ENCODE results near the gene VARS2. TPM values are rescaled to one million over a fixed set of nuclear protein-coding genes. Genes with fewer than 3 reads are reported as not detected.

The VARS2 gene
- total and polyA plus RNA-seq, 9 of the 15 experiments (the other 6 are each of a cell fraction or from before 2014, with no cell fraction given): 1.6 to 53.6 (median 29.9) TPM

DNA sequence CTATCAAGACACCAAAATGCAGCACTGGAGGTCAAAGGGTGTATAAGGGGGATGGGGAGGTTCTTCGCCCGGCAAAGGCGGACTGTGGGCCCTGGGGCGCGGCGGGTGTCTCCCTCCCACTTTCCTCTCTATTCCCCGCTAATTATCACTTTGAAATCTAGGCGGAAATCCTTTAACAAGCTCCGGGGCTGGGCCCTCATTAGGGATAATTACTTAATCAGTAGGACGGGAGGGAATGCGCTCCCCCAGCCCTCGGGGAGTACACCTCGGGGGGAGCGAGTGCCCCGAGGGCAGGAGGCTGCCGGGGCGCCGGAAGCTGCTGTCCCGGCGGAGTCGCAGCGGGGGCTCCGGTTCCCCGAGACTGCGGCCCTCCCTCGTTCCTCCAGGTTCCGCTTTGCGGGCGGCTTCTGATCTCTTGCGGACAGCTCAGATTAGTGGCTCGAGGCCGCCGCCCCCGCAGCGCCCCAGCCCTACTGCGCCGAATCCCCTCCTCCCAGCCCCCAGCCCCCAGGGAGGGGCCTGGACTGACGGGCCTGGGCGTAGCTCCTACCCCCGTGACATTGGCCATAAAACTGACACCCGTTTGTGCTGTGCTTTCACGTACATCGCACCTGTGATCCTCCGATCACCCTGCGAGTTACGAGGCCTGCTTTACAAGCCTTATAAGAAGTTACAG lies 41.5 kb downstream of the VARS2 start (continued):
- TF ChIP-seq EGR1 (conservative IDR thresholded peaks at IDR 0.05) (peak; percentile 99), ZNF644 (tag; IDR thresholded peaks at IDR 0.05; ENCODE audit: low read depth) (0 out of 2 replicates have a peak, but pooled peaks have one; percentile 60), ETV1 (tag; conservative IDR thresholded peaks at IDR 0.05; ENCODE audit: low read depth) (peak; percentile 78), SP1 (CRISPR knock-in tag; IDR thresholded peaks at IDR 0.05) (peak; percentile 57), RBM14 (IDR thresholded peaks at IDR 0.05; ENCODE audit: borderline replicate concordance, insufficient read depth, low read depth, low read length) (no peak), L3MBTL2 (IDR thresholded peaks at IDR 0.05) (peak; percentile 86), PTRF (tag; IDR thresholded peaks at IDR 0.05) (no peak)
- TF ChIP-seq, protein P1, sequence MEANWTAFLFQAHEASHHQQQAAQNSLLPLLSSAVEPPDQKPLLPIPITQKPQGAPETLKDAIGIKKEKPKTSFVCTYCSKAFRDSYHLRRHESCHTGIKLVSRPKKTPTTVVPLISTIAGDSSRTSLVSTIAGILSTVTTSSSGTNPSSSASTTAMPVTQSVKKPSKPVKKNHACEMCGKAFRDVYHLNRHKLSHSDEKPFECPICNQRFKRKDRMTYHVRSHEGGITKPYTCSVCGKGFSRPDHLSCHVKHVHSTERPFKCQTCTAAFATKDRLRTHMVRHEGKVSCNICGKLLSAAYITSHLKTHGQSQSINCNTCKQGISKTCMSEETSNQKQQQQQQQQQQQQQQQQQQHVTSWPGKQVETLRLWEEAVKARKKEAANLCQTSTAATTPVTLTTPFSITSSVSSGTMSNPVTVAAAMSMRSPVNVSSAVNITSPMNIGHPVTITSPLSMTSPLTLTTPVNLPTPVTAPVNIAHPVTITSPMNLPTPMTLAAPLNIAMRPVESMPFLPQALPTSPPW (CRISPR knock-in tag; IDR thresholded peaks at IDR 0.05): peak; percentile 97

DNA sequence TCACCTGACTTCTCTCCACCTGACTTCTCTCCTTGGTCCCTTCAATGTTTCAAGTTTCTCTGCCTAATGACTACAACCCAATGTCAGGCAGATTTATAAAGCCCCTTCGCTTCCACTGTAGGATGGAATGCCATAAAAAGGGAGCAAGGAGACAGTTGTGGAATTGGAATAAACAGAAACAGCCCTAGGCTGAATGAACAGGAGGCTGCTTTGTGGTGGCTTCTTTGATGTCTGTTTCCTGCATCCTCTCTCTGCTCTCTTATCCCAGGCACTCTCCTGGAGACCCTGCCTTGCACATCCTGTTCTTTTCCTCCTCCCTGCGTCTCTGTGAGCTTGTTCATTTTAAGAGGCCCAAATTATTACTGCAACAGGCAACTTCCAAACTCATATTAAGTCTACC lies 43.7 kb downstream of the VARS2 start:
- TF ChIP-seq, protein P2, sequence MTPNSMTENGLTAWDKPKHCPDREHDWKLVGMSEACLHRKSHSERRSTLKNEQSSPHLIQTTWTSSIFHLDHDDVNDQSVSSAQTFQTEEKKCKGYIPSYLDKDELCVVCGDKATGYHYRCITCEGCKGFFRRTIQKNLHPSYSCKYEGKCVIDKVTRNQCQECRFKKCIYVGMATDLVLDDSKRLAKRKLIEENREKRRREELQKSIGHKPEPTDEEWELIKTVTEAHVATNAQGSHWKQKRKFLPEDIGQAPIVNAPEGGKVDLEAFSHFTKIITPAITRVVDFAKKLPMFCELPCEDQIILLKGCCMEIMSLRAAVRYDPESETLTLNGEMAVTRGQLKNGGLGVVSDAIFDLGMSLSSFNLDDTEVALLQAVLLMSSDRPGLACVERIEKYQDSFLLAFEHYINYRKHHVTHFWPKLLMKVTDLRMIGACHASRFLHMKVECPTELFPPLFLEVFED (CRISPR knock-in tag; conservative IDR thresholded peaks at IDR 0.05): no peak
- no peak for TF ChIP-seq CBX3 (IDR thresholded peaks at IDR 0.05; ENCODE audit: borderline replicate concordance in 1 of 2, low read length in 2 of 2)
- TF ChIP-seq, protein P3, sequence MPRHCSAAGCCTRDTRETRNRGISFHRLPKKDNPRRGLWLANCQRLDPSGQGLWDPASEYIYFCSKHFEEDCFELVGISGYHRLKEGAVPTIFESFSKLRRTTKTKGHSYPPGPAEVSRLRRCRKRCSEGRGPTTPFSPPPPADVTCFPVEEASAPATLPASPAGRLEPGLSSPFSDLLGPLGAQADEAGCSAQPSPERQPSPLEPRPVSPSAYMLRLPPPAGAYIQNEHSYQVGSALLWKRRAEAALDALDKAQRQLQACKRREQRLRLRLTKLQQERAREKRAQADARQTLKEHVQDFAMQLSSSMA (CRISPR knock-in tag; IDR thresholded peaks at IDR 0.05): no peak
- no peak for TF ChIP-seq SMAD4 (CRISPR knock-in tag; conservative IDR thresholded peaks at IDR 0.05)
- no peak for TF ChIP-seq EP300 (IDR thresholded peaks at IDR 0.05; ENCODE audit: low read length)
- TF ChIP-seq, protein P4, sequence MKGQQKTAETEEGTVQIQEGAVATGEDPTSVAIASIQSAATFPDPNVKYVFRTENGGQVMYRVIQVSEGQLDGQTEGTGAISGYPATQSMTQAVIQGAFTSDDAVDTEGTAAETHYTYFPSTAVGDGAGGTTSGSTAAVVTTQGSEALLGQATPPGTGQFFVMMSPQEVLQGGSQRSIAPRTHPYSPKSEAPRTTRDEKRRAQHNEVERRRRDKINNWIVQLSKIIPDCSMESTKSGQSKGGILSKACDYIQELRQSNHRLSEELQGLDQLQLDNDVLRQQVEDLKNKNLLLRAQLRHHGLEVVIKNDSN (CRISPR knock-in tag; IDR thresholded peaks at IDR 0.05): no peak
- TF ChIP-seq, protein P5, sequence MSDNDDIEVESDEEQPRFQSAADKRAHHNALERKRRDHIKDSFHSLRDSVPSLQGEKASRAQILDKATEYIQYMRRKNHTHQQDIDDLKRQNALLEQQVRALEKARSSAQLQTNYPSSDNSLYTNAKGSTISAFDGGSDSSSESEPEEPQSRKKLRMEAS (CRISPR knock-in tag; IDR thresholded peaks at IDR 0.05): no peak
- no peak for TF ChIP-seq MTA1 (IDR thresholded peaks at IDR 0.05; ENCODE audit: borderline replicate concordance)
- H3K4me2 ChIP-seq (ENCODE audit: insufficient read depth, low read length): no peak overlapping the region
- BruUV-seq (replicated peaks): no TSS peak
- intact Hi-C loops (cut with micrococcal nuclease): no loop called here
- peaks cover 31 to 58% of the 10 kb centered on the region in 2 experiments; a peak in 4 of 5 replicates for H3K27me3 ChIP-seq (ENCODE audit: control insufficient read depth in 2 of 2, insufficient read depth in 2 of 2, low read length in 2 of 2)
- ChIA-PET CTCF (ENCODE audit: low intra/inter-chr PET ratio) (no interaction called here), POLR2A (no interaction called here)
- no peaks in the 10 kb centered on the region for H3K79me2 ChIP-seq (ENCODE audit: control insufficient read depth, insufficient read depth, low read length)
- no peak for FAIRE-seq
- 5% methylated on average over 2 of the region's 2 CpGs for WGBS (ENCODE audit: insufficient coverage, low coverage, missing lambda C conversion rate)
- DNase-seq (ENCODE audit: extremely low read depth in 1 of 4, low spot score in 3 of 4): no peak
- no peak for ATAC-seq
- in situ Hi-C loops (cut with MboI): no loop called here
- H4K20me1 ChIP-seq (replicated peaks; ENCODE audit: control insufficient read depth, insufficient read depth, low read length): no peaks in the 10 kb centered on the region
- no peak overlapping the region for H3K4me3 ChIP-seq
- H3K4me1 ChIP-seq (replicated peaks in 1 of 2; ENCODE audit: control insufficient read depth in 2 of 2, insufficient read depth in 2 of 2, low read length in 2 of 2): peaks cover 8 to 15% of the 10 kb centered on the region in 2 experiments
- H3K36me3 ChIP-seq (ENCODE audit: control insufficient read depth, insufficient read depth, low read length): no peaks in the 10 kb centered on the region
- H3K9me1 ChIP-seq (ENCODE audit: control insufficient read depth, insufficient read depth, low read length): no peaks in the 10 kb centered on the region
- no peak overlapping the region for H3K27ac ChIP-seq (ENCODE audit: extremely low read depth, low read depth, low read length)
- H3K9me3 ChIP-seq (replicated peaks; ENCODE audit: control insufficient read depth, insufficient read depth, low read depth, low read length): no peaks in the 10 kb centered on the region
- no peak overlapping the region for H3K9ac ChIP-seq (ENCODE audit: insufficient read depth in 1 of 2, low read depth in 2 of 2, low read length in 2 of 2)
- no peak overlapping the region for H2AFZ ChIP-seq (ENCODE audit: low read depth, low read length)

Measured in K562 (cell line).